ENCODE measurements around the gene MRE11.

DNA sequence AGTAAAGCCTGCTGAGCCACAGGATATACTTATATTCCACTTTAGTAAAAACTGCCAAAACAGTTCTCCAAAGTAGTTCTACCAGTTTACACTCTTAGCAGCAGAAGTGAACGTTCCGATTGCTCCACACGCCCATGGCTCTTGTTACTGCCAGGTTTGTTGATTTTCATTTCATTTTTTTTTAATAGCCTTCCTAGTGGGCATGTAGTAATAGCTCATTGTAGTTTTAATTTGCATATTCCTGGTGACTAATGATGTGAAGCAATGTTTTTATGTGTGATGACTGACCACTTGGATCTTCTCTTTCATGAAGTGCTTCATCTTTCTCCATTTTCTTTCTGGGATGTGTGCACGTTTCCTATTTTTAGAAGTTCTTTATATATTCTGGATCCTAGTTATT is 13.8 kb upstream of the MRE11 start:
- no peak for TF ChIP-seq CTCF (IDR thresholded peaks at IDR 0.05)
- no peak for TF ChIP-seq POLR2A (IDR thresholded peaks at IDR 0.05)

Data from thyroid gland (tissue), 4 donors.